GM23338 (cell line): ENCODE data around the gene THAP8. TPM values are rescaled to one million over a fixed set of nuclear protein-coding genes. Genes with fewer than 3 reads are reported as not detected.

Source experiments
- ATAC-seq: fragments of 200-7000 bp; cut with Tn5 transposase; 3 replicates; pipeline ENCODE4 v1.9.1; 2020
- DNase-seq: peaks from one replicate; pipeline ENCODE4 v3.0.0-alpha.2; 2015; ENCODE audit warnings: low spot score
- H2AFZ ChIP-seq: fragments of 200-600 bp; sonication (generic); 2 replicates; pipeline ENCODE4 v1.8.0; 2016; ENCODE audit warnings: antibody characterized with exemption, mild to moderate bottlenecking, moderate library complexity
- H3F3A ChIP-seq: fragments of 200-600 bp; sonication (generic); replicated peaks from 2 replicates; pipeline ENCODE4 v1.8.0; 2017; ENCODE audit warnings: antibody characterized with exemption, mixed run types, low read depth
- H3K27ac ChIP-seq: fragments of 200-600 bp; sonication (generic); 2 replicates; pipeline ENCODE4 v1.6.1; 2016; ENCODE audit warnings: low read depth
- H3K27me3 ChIP-seq: fragments of 200-600 bp; sonication (generic); 2 replicates; pipeline ENCODE4 v1.8.0; 2016; ENCODE audit warnings: mild to moderate bottlenecking, mixed run types, moderate library complexity; ENCODE audit not compliant: insufficient read depth
- H3K36me3 ChIP-seq: fragments of 200-600 bp; sonication (generic); 2 replicates; pipeline ENCODE4 v1.8.0; 2016; ENCODE audit warnings: mild to moderate bottlenecking; ENCODE audit not compliant: insufficient read depth
- H3K4me1 ChIP-seq: fragments of 200-600 bp; sonication (generic); 2 replicates; pipeline ENCODE4 v1.8.0; 2016; ENCODE audit warnings: mild to moderate bottlenecking, moderate library complexity; ENCODE audit not compliant: insufficient read depth
- H3K4me2 ChIP-seq: fragments of 200-600 bp; sonication (generic); 2 replicates; pipeline ENCODE4 v1.7.1; 2017; ENCODE audit warnings: mixed run types
- H3K4me3 ChIP-seq: fragments of 200-600 bp; sonication (generic); 2 replicates; pipeline ENCODE4 v1.6.1; 2016; ENCODE audit warnings: mixed run types
- H3K79me2 ChIP-seq: fragments of 200-600 bp; sonication (generic); replicated peaks from 2 replicates; pipeline ENCODE4 v1.8.0; 2017; ENCODE audit warnings: mild to moderate bottlenecking; ENCODE audit not compliant: insufficient read depth
- H3K9me2 ChIP-seq: fragments of 200-600 bp; sonication (generic); 2 replicates; pipeline ENCODE4 v1.8.0; 2017; ENCODE audit not compliant: insufficient read depth
- H4K20me1 ChIP-seq: fragments of 200-600 bp; sonication (generic); replicated peaks from 2 replicates; pipeline ENCODE4 v1.8.0; 2017; ENCODE audit warnings: mild to moderate bottlenecking; ENCODE audit not compliant: insufficient read depth
- H3K27ac Mint-ChIP-seq: 2 replicates; pipeline ENCODE4 v1.8.0; 2020; ENCODE audit warnings: inconsistent platforms, mild to moderate bottlenecking, moderate library complexity, mixed read lengths
- H3K27me3 Mint-ChIP-seq: 3 replicates; pipeline ENCODE4 v1.8.0; 2022; ENCODE audit warnings: low read depth, mild to moderate bottlenecking, moderate library complexity, mixed read lengths, inconsistent platforms; ENCODE audit not compliant: insufficient read depth, poor library complexity
- H3K36me3 Mint-ChIP-seq: 3 replicates; pipeline ENCODE4 v1.8.0; 2021; ENCODE audit warnings: low read depth, mild to moderate bottlenecking, inconsistent platforms, moderate library complexity, mixed read lengths
- H3K4me1 Mint-ChIP-seq: 3 replicates; pipeline ENCODE4 v1.8.0; 2020; ENCODE audit warnings: mild to moderate bottlenecking, inconsistent platforms, mixed read lengths
- H3K4me3 Mint-ChIP-seq: 3 replicates; pipeline ENCODE4 v1.8.0; 2021; ENCODE audit warnings: moderate library complexity, mild to moderate bottlenecking, inconsistent platforms, mixed read lengths
- H3K9me3 Mint-ChIP-seq: 3 replicates; pipeline ENCODE4 v1.8.0; 2020; ENCODE audit warnings: moderate library complexity, mild to moderate bottlenecking, inconsistent platforms, mixed read lengths
- CREB1 ChIP-seq: fragments of 250-450 bp; sonication (Bioruptor Pico); IDR thresholded peaks from 2 replicates; pipeline ENCODE4 v1.5.0; 2020; ENCODE audit warnings: low read depth, mild to moderate bottlenecking, moderate library complexity
- EZH2 ChIP-seq: fragments of 200-600 bp; sonication (generic); IDR thresholded peaks from one replicate; pipeline ENCODE4 v1.8.0; 2017; ENCODE audit warnings: antibody characterized with exemption, mild to moderate bottlenecking, low read depth; ENCODE audit not compliant: unreplicated experiment
- EZH2phosphoT487 ChIP-seq: fragments of 200-600 bp; sonication (generic); IDR thresholded peaks from one replicate; pipeline ENCODE4 v1.8.1; 2018; ENCODE audit warnings: antibody characterized with exemption; ENCODE audit not compliant: unreplicated experiment
- JUNB ChIP-seq: IDR thresholded peaks from one replicate; pipeline ENCODE4 v1.6.1; 2016; ENCODE audit warnings: antibody characterized with exemption; ENCODE audit not compliant: unreplicated experiment
- NANOG ChIP-seq: IDR thresholded peaks from 2 replicates; pipeline ENCODE4 v1.6.1; 2016; ENCODE audit warnings: antibody characterized with exemption, borderline replicate concordance
- POLR2AphosphoS5 ChIP-seq: IDR thresholded peaks from 2 replicates; pipeline ENCODE4 v1.6.1; 2016; ENCODE audit warnings: antibody characterized with exemption, low read depth
- STAT1 ChIP-seq: IDR thresholded peaks from one replicate; pipeline ENCODE4 v1.6.1; 2016; ENCODE audit warnings: antibody characterized with exemption; ENCODE audit not compliant: unreplicated experiment
- ZNF114 ChIP-seq: fragments of 250-450 bp; sonication (Bioruptor Pico); IDR thresholded peaks from 2 replicates; pipeline ENCODE4 v1.5.0; 2020; ENCODE audit warnings: mild to moderate bottlenecking, moderate library complexity
- ZNF331 ChIP-seq: fragments of 250-450 bp; sonication (Bioruptor Pico); IDR thresholded peaks from 2 replicates; pipeline ENCODE4 v1.5.0; 2020; ENCODE audit warnings: low read depth, mild to moderate bottlenecking, moderate library complexity
- polyA plus RNA-seq: library from polyadenylated mRNA; unstranded; fragments of >200 nt; fragmentation: Nextera tagmentation; extraction: Ambion mirVana; gene quantifications from 2 replicates; pipeline ENCODE4 v1.2.1, GENCODE V29; 2016
- total RNA-seq: library from RNA; depleted of rRNA; stranded (reverse); fragments of >200 nt; shearing (Covaris generic); gene quantifications from 2 replicates; pipeline ENCODE4 v1.2.3, GENCODE V29; 2014
- TF ChIP-seq, protein P1 (sequence below): IDR thresholded peaks from one replicate; pipeline ENCODE4 v1.6.1; 2018; ENCODE audit warnings: antibody characterized with exemption; ENCODE audit not compliant: unreplicated experiment
- TF ChIP-seq, protein P2 (sequence below), 2 experiments: fragments of 200-600 bp in 1 of 2; sonication (generic) in 1 of 2; conservative IDR thresholded peaks; 2 replicates each; pipeline versions ENCODE4 v1.5.1 to v1.6.1; 2016 to 2017; ENCODE audit warnings: antibody characterized with exemption in 2 of 2, low read depth in 2 of 2, mild to moderate bottlenecking in 2 of 2, moderate library complexity in 1 of 2
- TF ChIP-seq, protein P3 (sequence below): IDR thresholded peaks from 2 replicates; pipeline ENCODE4 v1.6.1; 2016; ENCODE audit warnings: antibody characterized with exemption
- TF ChIP-seq, protein P4 (sequence below): fragments of 250-450 bp; sonication (Bioruptor Pico); IDR thresholded peaks from 2 replicates; pipeline ENCODE4 v1.5.0; 2020; ENCODE audit warnings: mild to moderate bottlenecking, moderate library complexity

The THAP8 gene
- total and polyA plus RNA-seq, 2 experiments from 2014 or later, result 12.7 to 13.7 TPM

DNA sequence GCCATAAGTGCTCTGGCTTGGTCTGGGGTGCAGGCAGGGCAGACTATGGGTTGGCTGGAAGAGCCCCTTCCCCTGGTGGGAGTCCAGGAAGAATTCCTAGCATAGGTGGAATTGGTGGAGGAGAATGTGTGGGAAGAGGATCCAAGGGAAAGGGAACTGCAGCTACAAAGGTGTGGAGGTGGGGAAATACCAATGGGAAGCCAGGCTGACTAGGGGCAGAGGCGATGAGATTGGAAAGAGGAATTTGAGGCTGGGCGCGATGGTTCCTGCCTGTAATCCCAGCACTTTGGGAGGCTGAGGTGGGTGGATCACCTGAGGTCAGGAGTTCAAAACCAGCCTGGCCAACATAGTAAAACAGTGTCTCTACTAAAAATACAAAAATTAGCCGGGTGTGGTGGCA lies 63.9 kb downstream of the THAP8 start:
- Mint-ChIP-seq H3K27me3 (peaks cover 20% of the 10 kb centered on the region), H3K9me3 (no peaks in the 10 kb centered on the region; the same call in 2 of the 3 replicates), H3K4me3 (no peak overlapping the region), H3K36me3 (no peaks in the 10 kb centered on the region), H3K4me1 (peaks cover 2% of the 10 kb centered on the region; the same call in 2 of the 3 replicates), H3K27ac (no peak overlapping the region)
- no peaks in the 10 kb centered on the region for H4K20me1 ChIP-seq
- 0 out of 2 replicates have a peak, but pooled peaks cover 6% of the 10 kb centered on the region for H3F3A ChIP-seq
- H3K79me2 ChIP-seq, result no peaks in the 10 kb centered on the region
- peaks cover 10% of the 10 kb centered on the region for H3K27me3 ChIP-seq
- DNase-seq (no peak), ATAC-seq (no peak)
- H3K4me1 ChIP-seq, result no peaks in the 10 kb centered on the region
- H2AFZ ChIP-seq, result no peak overlapping the region
- no peaks in the 10 kb centered on the region for H3K9me2 ChIP-seq
- H3K4me2 ChIP-seq, result no peak overlapping the region
- no peak overlapping the region for H3K27ac ChIP-seq
- H3K4me3 ChIP-seq, result no peak overlapping the region
- TF ChIP-seq STAT1, result no peak
- TF ChIP-seq POLR2AphosphoS5, result no peak
- no peak for TF ChIP-seq EZH2phosphoT487
- TF ChIP-seq CREB1 (CRISPR knock-in tag), result no peak
- no peak for TF ChIP-seq ZNF114
- no peak for TF ChIP-seq ZNF331 (CRISPR knock-in tag)
- no peak for TF ChIP-seq EZH2
- TF ChIP-seq, protein P1, sequence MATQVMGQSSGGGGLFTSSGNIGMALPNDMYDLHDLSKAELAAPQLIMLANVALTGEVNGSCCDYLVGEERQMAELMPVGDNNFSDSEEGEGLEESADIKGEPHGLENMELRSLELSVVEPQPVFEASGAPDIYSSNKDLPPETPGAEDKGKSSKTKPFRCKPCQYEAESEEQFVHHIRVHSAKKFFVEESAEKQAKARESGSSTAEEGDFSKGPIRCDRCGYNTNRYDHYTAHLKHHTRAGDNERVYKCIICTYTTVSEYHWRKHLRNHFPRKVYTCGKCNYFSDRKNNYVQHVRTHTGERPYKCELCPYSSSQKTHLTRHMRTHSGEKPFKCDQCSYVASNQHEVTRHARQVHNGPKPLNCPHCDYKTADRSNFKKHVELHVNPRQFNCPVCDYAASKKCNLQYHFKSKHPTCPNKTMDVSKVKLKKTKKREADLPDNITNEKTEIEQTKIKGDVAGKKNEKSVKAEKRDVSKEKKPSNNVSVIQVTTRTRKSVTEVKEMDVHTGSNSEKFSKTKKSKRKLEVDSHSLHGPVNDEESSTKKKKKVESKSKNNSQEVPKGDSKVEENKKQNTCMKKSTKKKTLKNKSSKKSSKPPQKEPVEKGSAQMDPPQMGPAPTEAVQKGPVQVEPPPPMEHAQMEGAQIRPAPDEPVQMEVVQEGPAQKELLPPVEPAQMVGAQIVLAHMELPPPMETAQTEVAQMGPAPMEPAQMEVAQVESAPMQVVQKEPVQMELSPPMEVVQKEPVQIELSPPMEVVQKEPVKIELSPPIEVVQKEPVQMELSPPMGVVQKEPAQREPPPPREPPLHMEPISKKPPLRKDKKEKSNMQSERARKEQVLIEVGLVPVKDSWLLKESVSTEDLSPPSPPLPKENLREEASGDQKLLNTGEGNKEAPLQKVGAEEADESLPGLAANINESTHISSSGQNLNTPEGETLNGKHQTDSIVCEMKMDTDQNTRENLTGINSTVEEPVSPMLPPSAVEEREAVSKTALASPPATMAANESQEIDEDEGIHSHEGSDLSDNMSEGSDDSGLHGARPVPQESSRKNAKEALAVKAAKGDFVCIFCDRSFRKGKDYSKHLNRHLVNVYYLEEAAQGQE, result no peak
- TF ChIP-seq, protein P2, sequence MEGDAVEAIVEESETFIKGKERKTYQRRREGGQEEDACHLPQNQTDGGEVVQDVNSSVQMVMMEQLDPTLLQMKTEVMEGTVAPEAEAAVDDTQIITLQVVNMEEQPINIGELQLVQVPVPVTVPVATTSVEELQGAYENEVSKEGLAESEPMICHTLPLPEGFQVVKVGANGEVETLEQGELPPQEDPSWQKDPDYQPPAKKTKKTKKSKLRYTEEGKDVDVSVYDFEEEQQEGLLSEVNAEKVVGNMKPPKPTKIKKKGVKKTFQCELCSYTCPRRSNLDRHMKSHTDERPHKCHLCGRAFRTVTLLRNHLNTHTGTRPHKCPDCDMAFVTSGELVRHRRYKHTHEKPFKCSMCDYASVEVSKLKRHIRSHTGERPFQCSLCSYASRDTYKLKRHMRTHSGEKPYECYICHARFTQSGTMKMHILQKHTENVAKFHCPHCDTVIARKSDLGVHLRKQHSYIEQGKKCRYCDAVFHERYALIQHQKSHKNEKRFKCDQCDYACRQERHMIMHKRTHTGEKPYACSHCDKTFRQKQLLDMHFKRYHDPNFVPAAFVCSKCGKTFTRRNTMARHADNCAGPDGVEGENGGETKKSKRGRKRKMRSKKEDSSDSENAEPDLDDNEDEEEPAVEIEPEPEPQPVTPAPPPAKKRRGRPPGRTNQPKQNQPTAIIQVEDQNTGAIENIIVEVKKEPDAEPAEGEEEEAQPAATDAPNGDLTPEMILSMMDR (conservative IDR thresholded peaks at IDR 0.05; ENCODE audit: low read depth in 2 of 2), result no peak
- TF ChIP-seq, protein P3, sequence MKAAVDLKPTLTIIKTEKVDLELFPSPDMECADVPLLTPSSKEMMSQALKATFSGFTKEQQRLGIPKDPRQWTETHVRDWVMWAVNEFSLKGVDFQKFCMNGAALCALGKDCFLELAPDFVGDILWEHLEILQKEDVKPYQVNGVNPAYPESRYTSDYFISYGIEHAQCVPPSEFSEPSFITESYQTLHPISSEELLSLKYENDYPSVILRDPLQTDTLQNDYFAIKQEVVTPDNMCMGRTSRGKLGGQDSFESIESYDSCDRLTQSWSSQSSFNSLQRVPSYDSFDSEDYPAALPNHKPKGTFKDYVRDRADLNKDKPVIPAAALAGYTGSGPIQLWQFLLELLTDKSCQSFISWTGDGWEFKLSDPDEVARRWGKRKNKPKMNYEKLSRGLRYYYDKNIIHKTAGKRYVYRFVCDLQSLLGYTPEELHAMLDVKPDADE, result no peak
- TF ChIP-seq, protein P4, sequence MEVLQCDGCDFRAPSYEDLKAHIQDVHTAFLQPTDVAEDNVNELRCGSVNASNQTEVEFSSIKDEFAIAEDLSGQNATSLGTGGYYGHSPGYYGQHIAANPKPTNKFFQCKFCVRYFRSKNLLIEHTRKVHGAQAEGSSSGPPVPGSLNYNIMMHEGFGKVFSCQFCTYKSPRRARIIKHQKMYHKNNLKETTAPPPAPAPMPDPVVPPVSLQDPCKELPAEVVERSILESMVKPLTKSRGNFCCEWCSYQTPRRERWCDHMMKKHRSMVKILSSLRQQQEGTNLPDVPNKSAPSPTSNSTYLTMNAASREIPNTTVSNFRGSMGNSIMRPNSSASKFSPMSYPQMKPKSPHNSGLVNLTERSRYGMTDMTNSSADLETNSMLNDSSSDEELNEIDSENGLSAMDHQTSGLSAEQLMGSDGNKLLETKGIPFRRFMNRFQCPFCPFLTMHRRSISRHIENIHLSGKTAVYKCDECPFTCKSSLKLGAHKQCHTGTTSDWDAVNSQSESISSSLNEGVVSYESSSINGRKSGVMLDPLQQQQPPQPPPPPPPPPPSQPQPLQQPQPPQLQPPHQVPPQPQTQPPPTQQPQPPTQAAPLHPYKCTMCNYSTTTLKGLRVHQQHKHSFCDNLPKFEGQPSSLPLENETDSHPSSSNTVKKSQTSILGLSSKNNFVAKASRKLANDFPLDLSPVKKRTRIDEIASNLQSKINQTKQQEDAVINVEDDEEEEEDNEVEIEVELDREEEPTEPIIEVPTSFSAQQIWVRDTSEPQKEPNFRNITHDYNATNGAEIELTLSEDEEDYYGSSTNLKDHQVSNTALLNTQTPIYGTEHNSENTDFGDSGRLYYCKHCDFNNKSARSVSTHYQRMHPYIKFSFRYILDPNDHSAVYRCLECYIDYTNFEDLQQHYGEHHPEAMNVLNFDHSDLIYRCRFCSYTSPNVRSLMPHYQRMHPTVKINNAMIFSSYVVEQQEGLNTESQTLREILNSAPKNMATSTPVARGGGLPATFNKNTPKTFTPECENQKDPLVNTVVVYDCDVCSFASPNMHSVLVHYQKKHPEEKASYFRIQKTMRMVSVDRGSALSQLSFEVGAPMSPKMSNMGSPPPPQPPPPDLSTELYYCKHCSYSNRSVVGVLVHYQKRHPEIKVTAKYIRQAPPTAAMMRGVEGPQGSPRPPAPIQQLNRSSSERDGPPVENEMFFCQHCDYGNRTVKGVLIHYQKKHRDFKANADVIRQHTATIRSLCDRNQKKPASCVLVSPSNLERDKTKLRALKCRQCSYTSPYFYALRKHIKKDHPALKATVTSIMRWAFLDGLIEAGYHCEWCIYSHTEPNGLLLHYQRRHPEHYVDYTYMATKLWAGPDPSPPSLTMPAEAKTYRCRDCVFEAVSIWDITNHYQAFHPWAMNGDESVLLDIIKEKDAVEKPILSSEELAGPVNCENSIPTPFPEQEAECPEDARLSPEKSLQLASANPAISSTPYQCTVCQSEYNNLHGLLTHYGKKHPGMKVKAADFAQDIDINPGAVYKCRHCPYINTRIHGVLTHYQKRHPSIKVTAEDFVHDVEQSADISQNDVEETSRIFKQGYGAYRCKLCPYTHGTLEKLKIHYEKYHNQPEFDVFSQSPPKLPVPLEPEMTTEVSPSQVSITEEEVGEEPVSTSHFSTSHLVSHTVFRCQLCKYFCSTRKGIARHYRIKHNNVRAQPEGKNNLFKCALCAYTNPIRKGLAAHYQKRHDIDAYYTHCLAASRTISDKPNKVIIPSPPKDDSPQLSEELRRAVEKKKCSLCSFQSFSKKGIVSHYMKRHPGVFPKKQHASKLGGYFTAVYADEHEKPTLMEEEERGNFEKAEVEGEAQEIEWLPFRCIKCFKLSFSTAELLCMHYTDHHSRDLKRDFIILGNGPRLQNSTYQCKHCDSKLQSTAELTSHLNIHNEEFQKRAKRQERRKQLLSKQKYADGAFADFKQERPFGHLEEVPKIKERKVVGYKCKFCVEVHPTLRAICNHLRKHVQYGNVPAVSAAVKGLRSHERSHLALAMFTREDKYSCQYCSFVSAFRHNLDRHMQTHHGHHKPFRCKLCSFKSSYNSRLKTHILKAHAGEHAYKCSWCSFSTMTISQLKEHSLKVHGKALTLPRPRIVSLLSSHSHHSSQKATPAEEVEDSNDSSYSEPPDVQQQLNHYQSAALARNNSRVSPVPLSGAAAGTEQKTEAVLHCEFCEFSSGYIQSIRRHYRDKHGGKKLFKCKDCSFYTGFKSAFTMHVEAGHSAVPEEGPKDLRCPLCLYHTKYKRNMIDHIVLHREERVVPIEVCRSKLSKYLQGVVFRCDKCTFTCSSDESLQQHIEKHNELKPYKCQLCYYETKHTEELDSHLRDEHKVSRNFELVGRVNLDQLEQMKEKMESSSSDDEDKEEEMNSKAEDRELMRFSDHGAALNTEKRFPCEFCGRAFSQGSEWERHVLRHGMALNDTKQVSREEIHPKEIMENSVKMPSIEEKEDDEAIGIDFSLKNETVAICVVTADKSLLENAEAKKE (CRISPR knock-in tag), result no peak
- no peak for TF ChIP-seq NANOG
- no peak for TF ChIP-seq JUNB
- H3K36me3 ChIP-seq, result no peaks in the 10 kb centered on the region
